ENCODE measurements around the gene KRT3.

Gene KRT3

GRCh38 chr12:52827499-52828090 lies 31.7 kb upstream of the KRT3 start:
- no peak for DNase-seq (ENCODE audit: low read depth)

- DNase-seq (ENCODE audit: low read depth): no peak
These were observed 30.9 kb upstream of the KRT3 start for GRCh38 chr12:52826611-52827498.

GRCh38 chr12:52825961-52826360 lies 30.0 kb upstream of the KRT3 start:
- no peak for DNase-seq (ENCODE audit: low read depth)

- no peak for DNase-seq (ENCODE audit: low read depth)
These were observed 29.0 kb upstream of the KRT3 start for GRCh38 chr12:52824741-52825410.

- DNase-seq (ENCODE audit: low read depth): no peak
These were observed 28.0 kb upstream of the KRT3 start for GRCh38 chr12:52823761-52824450.

DNA sequence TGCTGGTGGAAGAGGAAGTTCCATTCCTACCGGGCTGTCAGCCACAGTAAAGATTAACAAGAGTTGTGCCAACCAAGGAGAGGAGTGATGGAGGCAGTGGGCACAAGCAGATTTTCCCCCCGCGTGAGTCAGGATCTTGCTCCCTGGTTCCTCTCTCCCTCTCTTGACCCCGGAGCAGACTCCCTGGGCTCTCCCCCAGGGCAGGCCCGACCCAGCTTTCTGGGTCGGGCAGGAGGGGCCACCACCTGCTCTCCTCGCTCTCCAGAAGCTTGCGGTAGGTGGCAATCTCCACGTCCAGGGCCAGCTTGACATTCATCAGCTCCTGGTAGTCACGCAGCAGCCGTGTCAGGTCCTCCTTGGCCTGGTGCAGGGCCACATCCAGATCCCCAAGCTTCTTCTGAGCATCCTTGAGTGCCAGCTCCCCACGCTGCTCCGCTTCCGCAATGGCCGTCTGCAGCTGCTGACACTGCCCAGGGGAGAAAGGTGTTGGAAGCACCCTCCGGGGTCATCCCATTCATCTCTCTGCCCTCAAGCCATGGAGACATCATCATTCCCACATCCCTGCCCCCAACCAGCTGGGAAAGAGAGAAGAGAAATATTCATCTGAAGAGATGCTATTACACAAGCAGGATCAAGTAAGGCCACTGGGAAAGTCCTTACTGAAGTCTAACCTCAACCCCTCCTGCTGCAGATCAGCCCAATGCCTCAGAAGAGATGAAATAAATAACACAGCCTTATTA lies 27.0 kb upstream of the KRT3 start:
- no peak for DNase-seq (ENCODE audit: low read depth)

GRCh38 chr12:52821826-52822660 lies 26.1 kb upstream of the KRT3 start:
- DNase-seq (ENCODE audit: low read depth): no peak

- no peak for DNase-seq (ENCODE audit: low read depth)
These were observed 25.3 kb upstream of the KRT3 start for GRCh38 chr12:52821071-52821730.

DNA sequence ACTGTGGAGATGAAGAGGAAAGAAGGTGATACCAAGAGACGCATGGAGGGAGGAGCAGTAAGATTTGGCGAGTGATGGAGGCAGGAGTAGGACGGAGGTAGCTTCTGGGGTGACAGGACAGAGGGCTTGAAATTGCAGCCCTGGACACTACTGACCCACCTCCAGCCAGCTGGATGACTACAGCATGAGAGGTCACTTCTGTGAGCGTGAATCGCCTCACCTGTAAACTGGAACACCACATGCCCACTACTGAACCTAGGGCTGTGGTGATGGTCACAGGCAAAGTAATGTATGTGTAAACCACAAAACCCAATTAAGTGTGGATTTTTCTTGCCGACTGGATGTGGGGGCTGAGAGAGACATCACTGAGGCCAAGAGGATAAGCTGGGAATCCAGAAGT lies 24.6 kb upstream of the KRT3 start:
- no peak for DNase-seq (ENCODE audit: low read depth)

DNA sequence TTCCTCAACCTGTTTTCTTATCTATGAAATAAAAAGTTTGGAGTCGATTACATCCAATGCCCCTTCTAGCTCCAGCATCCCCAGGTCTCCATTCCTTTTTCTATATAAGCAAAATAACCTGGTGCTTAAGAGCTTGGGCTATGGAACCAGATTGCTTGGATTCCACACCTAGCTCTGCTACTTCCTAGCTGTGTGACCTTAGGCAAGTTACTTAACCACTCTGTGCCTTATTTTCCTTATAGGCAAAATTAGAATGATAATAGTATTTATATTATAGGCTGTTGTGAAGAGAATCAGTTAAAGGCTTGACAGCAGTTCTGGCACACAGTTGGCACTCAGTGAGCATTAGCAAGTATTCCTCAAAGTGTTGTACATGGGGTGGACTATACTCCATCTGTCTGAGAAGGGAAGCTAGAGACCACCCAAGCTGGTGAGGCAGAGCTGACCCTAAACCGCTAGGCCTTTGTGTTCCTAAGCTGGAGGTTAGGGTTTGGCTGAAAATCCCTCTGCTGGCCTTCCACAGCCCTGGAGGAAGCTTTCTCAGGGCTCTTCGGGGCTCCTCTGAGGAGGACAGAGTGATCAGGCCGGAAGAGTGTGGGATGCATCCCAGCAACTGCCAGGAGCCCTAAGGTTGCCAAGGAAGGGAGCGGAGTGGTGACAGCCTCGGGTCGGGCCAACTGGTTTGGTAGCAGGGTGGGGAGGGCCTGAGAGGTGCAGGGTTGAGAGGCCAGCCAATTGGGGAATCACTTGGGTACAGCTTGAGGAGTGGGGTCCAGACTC lies 24.0 kb upstream of the KRT3 start:
- no peak for DNase-seq (ENCODE audit: low read depth)

- no peak for DNase-seq (ENCODE audit: low read depth)
These were observed 23.0 kb upstream of the KRT3 start for GRCh38 chr12:52818887-52819420.

DNA sequence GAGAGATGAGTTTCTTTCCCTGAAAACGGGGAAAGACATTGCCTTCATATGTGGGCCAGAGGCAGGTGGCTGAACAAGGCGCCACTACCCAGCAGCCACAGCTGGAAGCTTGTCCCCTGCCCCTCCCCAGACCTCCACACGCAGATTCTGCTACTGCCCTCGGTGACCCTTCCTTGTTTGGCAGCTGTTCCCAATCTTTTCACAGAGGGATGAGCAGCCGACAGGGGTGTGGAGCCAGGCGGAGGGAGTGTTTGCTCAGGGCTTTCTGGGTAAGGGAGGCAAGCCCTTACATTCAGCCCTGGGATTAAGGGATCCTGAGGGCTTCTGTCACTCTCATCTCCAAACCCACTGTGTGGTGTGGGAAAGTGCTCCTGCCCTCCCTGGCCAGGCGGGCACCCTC lies 22.5 kb upstream of the KRT3 start:
- DNase-seq (ENCODE audit: low read depth): no peak

- DNase-seq (ENCODE audit: low read depth): no peak
These were observed 21.9 kb upstream of the KRT3 start for GRCh38 chr12:52817699-52818238.

DNA sequence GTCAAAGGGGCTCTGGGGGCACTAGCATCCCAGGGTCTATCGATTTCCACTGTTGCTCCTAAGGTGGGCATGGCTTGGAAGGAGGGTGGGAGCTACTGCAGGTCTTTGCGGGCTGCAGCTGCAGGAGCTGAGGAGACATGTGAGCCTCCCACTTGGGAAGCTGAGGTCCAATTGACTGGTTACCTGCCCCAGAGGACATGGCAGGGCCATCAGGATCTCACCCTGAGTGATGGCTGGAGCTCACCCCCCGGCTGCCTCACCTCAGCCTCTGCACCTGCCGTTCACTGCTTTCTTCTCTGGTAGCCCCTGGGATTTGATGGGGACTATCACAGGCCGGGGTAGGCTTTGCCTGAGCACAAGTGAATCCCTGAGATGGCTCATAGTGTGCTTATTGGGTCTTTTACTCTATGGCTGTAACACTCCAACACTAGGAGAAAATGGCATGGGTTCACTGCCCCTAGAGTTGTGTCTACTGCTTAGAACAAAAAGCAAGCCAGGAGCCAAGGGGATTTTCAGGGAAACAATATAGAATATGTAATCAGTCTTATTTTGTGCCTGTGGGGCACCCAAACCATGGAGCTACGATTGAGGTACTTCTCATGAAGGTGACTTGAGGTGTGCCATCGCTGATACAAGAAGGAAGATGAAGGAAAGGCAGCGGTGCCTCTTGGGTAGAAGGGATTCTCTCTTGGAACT lies 21.2 kb upstream of the KRT3 start:
- no peak for DNase-seq (ENCODE audit: low read depth)

DNA sequence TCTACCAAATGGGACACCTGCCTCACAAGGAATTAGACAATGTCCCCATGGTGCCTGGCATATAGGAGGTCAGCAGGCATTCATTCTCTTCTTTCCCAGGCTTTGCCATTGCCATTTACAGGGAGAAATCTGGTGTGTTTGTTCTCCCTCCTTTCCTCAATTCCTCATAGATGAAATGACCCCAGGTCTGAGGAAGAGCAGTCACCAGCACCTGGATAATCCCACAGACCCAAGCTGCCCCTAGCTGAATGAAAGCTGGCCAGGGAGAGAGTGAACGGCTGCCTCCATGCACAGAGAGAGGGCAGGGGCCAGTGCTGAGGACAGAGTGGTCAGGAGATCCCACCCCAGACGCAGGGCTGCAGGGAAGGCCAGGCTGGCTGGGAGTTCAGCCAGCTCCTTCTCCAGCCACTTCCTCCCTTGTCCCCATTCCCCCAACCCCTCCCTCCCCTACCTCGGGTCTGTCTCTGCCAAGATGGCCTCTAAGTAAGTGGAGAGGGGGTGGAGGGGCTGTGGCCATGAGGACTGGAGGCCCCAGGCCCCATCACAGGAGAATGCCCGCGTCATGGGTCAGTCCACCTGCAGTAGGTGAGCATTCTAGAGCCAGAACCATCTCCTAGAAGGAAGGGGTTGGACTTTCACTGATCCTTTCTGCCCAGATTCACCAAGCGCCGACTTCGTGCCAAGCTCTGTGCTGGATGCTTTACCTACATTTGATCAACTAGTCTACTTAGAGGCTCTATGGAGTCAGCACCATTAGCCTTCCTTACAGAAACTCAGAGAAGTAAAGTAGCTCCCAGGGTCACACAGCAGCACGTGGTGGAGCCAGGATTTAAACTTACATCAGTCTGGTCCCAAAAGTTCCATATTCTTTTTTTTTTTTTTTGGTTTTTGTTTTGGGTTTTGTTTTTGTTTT lies 20.0 kb upstream of the KRT3 start:
- no peak for DNase-seq (ENCODE audit: low read depth)

DNA sequence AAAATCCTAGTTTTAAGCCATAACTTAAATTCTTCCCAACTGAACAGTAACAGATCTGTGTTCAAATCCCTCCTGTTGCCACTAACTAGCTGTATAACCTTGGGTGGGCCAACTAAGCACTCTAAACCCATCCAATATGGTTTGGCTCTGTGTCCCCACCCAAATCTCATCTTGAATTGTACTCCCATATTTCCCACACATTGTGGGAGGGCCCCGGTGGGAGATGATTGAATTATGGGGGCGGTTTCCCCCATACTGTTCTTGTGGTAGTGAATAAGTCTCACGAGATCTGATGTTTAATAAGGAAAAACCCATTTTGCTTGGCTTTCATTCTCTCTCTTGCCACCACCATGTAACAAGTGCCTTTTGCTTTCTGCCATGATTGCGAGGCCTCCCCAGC lies 19.2 kb upstream of the KRT3 start:
- DNase-seq (ENCODE audit: low read depth): no peak

GRCh38 chr12:52814710-52815155 lies 18.8 kb upstream of the KRT3 start:
- no peak for DNase-seq (ENCODE audit: low read depth)

All from activated T-helper 1 cell treated with Interleukin-2 at 50 U/mL for 16 hours (primary cell).